ENCODE data around the gene RIPK4.
"Not testable (repeated sequence)": the region's sequence is repeated elsewhere in the genome, so short reads cannot be mapped to it uniquely, and the experiment has no call there.

Gene RIPK4

DNA sequence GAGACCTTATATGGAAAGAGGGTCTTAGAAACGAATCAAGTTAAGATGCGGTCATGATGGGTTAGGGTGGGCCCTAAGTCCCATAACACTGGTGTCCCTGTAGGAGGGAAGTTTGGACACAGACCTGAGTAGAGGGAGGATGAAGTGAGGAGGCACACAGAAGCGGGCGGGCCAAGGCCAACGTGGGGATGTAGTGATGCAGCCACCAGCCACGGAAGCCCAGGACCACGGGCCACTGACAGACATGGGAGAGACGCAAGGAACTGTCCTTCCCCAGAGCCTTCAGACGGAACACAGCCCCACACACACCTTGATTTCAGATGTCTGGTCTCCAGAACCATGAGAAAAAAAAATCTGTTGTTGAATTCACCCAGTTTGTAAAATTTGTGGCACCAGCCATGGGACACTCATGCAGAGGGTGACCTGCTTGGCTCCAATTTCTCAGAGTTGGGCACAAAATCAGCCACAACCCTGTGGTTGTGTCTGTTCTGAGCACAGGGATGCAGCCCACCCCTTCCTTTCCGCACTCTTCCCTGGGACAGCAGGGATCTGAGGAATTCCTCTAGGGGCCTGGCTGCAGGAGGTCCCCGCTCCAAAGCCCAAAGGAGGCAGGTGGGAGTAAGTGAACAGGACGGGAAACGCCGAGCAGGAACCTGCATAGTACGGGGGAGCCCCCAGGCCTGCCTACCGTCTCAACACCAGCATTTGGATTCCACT, 61.1 kb downstream of the RIPK4 start:
- no peak for DNase-seq (ENCODE audit: low read depth)
- TF ChIP-seq, protein P1, sequence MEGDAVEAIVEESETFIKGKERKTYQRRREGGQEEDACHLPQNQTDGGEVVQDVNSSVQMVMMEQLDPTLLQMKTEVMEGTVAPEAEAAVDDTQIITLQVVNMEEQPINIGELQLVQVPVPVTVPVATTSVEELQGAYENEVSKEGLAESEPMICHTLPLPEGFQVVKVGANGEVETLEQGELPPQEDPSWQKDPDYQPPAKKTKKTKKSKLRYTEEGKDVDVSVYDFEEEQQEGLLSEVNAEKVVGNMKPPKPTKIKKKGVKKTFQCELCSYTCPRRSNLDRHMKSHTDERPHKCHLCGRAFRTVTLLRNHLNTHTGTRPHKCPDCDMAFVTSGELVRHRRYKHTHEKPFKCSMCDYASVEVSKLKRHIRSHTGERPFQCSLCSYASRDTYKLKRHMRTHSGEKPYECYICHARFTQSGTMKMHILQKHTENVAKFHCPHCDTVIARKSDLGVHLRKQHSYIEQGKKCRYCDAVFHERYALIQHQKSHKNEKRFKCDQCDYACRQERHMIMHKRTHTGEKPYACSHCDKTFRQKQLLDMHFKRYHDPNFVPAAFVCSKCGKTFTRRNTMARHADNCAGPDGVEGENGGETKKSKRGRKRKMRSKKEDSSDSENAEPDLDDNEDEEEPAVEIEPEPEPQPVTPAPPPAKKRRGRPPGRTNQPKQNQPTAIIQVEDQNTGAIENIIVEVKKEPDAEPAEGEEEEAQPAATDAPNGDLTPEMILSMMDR (IDR thresholded peaks at IDR 0.05; ENCODE audit: insufficient read depth, low read depth, low read length, missing control alignments): no peak
- no peak overlapping the region for H3K4me3 ChIP-seq (ENCODE audit: low read depth, low read length)

DNA sequence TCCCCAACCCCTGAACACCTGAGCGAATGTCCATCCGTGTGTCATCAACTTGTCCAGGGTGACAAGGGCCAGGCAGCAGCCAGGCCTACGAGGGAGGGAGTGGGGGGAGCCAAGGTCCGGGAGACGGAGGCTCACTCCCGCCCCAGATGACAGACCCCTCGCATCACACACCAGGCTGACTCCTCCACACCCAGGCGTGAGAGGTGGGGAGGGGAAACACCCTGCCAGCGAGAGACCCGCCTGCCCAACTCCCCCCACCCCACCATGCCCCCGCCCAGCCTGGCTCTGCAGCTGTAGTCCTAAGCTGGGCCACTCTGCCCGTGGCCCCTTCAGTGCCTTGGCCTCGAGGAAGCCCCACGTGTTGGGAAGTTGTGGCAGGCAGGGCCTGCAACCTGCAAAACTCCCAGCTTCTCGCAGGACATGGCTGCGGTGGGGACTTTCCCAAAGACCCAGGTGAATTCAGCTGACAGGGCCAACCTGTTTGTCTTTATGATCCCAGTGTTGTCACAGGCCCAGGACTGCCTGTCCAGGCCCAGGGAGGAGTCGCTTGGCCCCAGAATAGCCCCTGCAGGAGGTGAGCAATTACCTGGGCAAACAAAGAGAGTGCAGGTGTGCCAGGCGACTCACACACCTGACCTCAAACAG, 62.9 kb downstream of the RIPK4 start:
- DNase-seq (ENCODE audit: low read depth): no peak
- no peak overlapping the region for H3K4me3 ChIP-seq (ENCODE audit: low read depth, low read length)
- TF ChIP-seq, protein P1 (IDR thresholded peaks at IDR 0.05; ENCODE audit: insufficient read depth, low read depth, low read length, missing control alignments): no peak

DNA sequence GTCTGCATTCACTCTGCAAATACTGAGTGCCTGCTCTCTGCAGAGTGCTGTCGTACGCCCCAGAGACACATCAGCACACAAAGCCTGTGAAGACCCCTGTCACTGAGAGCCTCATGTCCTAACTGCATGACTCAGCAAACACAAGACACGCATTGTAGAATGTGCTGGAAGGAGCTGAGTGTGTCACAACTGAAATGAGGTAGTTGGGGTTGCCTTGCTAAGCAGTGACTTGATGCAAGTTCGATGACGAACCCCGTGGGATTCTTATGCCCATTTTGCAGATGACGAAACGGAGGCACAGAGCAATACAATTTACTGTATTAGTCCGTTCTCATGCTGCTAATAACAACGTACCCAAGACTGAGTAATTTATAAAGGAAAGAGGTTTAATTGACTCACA, 65.1 kb downstream of the RIPK4 start:
- TF ChIP-seq, protein P1 (IDR thresholded peaks at IDR 0.05; ENCODE audit: insufficient read depth, low read depth, low read length, missing control alignments): no peak
- no peak for DNase-seq (ENCODE audit: low read depth)

DNA sequence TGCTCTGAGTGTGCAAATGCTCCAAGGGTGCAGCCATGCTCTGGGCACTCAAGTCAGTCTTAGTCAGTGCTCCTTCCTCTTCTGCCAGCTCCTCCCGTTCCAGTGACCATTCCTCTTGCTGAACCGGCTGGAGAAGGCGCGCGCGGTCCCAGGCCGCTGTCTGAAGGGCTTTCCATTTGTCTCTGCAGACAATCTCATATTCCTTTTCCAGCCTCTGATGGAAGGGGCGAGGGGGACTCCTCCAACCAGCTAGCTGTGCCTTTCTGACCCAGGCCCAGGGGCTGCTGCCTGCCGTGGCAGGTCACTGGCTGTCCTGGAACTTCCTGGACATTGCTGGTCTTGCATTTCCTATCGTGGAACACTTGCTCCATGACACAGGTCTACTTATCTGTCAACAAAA, 67.5 kb downstream of the RIPK4 start:
- no peak overlapping the region for H3K4me3 ChIP-seq (ENCODE audit: low read depth, low read length)
- no peak for DNase-seq (ENCODE audit: low read depth)
- TF ChIP-seq, protein P1 (IDR thresholded peaks at IDR 0.05; ENCODE audit: insufficient read depth, low read depth, low read length, missing control alignments): no peak

More for the DNA sequence above, 65.1 kb downstream of the RIPK4 start:
- no peak overlapping the region for H3K4me3 ChIP-seq (ENCODE audit: low read depth, low read length)

DNA sequence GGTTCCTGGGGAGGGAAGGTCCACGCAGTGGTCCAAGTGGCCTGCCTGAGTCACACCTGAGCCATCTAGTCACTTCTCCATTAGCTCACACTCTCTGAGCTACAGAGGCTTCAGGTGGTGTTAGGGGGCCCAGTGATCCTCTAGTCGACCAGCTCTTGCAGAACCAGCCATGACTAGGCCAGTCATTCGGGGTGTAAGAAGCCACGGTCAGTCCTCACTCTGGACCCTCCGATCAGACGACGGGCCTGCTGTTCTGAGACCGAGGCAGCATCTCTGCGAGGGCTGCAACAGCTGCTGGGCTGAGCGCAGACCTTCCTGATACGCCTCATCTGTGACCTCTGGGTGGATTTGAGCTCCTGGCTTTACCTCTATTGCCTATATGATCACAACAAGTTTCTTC, 68.8 kb downstream of the RIPK4 start:
- TF ChIP-seq, protein P1 (IDR thresholded peaks at IDR 0.05; ENCODE audit: insufficient read depth, low read depth, low read length, missing control alignments): no peak
- no peak overlapping the region for H3K4me3 ChIP-seq (ENCODE audit: low read depth, low read length)
- DNase-seq (ENCODE audit: low read depth): no peak

DNA sequence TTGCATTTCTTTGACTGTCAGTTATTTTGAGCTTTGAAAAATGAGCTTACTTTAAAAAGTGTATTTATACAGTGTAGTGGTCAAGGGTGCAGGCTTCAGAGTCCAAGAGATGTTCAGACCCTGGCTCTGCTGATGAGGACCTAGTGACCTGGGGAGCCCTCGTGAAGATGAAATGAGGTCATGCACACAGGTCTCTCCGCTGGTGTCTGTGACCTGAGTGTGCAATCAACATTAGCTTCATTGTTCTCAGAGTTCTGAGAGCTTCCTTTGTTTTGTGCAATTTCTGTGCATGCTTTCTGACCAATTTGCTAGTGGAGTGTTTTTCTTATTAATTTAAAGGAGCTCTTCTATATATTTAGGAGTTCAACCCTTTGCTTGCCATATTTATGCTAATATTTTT, 71.3 kb downstream of the RIPK4 start:
- TF ChIP-seq, protein P1 (IDR thresholded peaks at IDR 0.05; ENCODE audit: insufficient read depth, low read depth, low read length, missing control alignments): no peak
- DNase-seq (ENCODE audit: low read depth): no peak
- H3K4me3 ChIP-seq (ENCODE audit: low read depth, low read length): no peak overlapping the region

DNA sequence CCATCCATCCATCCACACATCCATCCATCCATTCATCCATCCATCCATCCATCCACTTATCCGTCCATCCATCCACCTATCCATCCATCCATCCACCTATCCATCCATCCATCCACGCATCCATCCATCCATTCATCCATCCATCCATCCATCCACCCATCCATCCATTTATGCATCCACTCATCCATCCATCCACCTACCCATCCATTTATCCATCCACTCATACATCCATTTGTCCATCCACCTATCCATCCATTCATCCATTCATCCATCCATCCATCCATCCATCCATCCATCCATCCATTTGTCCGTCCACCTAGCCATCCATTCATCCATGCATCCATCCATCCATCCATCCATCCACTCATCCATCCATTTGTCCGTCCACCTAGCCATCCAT, 72.8 kb downstream of the RIPK4 start:
- not testable (repeated sequence) for DNase-seq (ENCODE audit: low read depth); H3K4me3 ChIP-seq (ENCODE audit: low read depth, low read length)

All from GM12865 (cell line).